GM19035 (cell line): ENCODE data around the gene SFMBT2.

ENCODE experiments used
- ATAC-seq: cut with Tn5 transposase; IDR thresholded peaks from one replicate; pipeline ENCODE4 v1.9.1; 2021; ENCODE audit not compliant: unreplicated experiment

The SFMBT2 gene

GRCh38 chr10:7157091-7157490 lies 253.7 kb downstream of the SFMBT2 start:
- no peak for ATAC-seq

GRCh38 chr10:7153750-7154149 lies 257.1 kb downstream of the SFMBT2 start:
- no peak for ATAC-seq

GRCh38 chr10:7152982-7153381 lies 257.9 kb downstream of the SFMBT2 start:
- ATAC-seq: no peak

- ATAC-seq: no peak
These were observed 258.5 kb downstream of the SFMBT2 start for GRCh38 chr10:7152341-7152740.

- no peak for ATAC-seq
These were observed 259.3 kb downstream of the SFMBT2 start for GRCh38 chr10:7151538-7151937.

- ATAC-seq: no peak
These were observed 260.5 kb downstream of the SFMBT2 start for GRCh38 chr10:7150349-7150748.

GRCh38 chr10:7146189-7146588 lies 264.6 kb downstream of the SFMBT2 start:
- ATAC-seq: no peak

- ATAC-seq: no peak
These were observed 274.8 kb downstream of the SFMBT2 start for GRCh38 chr10:7136016-7136415.

GRCh38 chr10:7135188-7135587 lies 275.6 kb downstream of the SFMBT2 start:
- no peak for ATAC-seq

- ATAC-seq: no peak
These were observed 276.4 kb downstream of the SFMBT2 start for GRCh38 chr10:7134448-7134847.

GRCh38 chr10:7133958-7134357 lies 276.9 kb downstream of the SFMBT2 start:
- ATAC-seq: no peak

- ATAC-seq: no peak
These were observed 277.6 kb downstream of the SFMBT2 start for GRCh38 chr10:7133278-7133677.

- no peak for ATAC-seq
These were observed 280.5 kb downstream of the SFMBT2 start for GRCh38 chr10:7130191-7130911.

GRCh38 chr10:7123774-7124173 lies 287.1 kb downstream of the SFMBT2 start:
- no peak for ATAC-seq

GRCh38 chr10:7122561-7122960 lies 288.3 kb downstream of the SFMBT2 start:
- ATAC-seq: no peak

GRCh38 chr10:7121154-7121797 lies 289.6 kb downstream of the SFMBT2 start:
- no peak for ATAC-seq

- ATAC-seq: no peak
These were observed 291.4 kb downstream of the SFMBT2 start for GRCh38 chr10:7119325-7120015.

GRCh38 chr10:7117806-7118674 lies 292.8 kb downstream of the SFMBT2 start:
- no peak for ATAC-seq

- ATAC-seq: no peak
These were observed 293.5 kb downstream of the SFMBT2 start for GRCh38 chr10:7117177-7117799.

GRCh38 chr10:7111561-7111960 lies 299.3 kb downstream of the SFMBT2 start:
- ATAC-seq: no peak

GRCh38 chr10:7111089-7111488 lies 299.7 kb downstream of the SFMBT2 start:
- no peak for ATAC-seq
